H1 (cell line): Measurements from ENCODE around the gene DENND1A. TPM values are rescaled to one million over a fixed set of nuclear protein-coding genes. Genes with fewer than 3 reads are reported as not detected.

ENCODE experiments used
- CTCF ChIA-PET: fragments of 300-600 bp; sonication (Branson Sonifier 250); formaldehyde crosslinking; loops from one replicate; lab custom pipeline; 2021; ENCODE audit not compliant: partially characterized antibody; lab: Charles Lee
- POLR2A ChIA-PET: fragments of 300-600 bp; sonication (Branson Sonifier 250); formaldehyde crosslinking; loops from one replicate; lab custom pipeline; 2021; ENCODE audit warnings: inconsistent platforms; ENCODE audit not compliant: partially characterized antibody; lab: Charles Lee
- DNase-seq, 2 experiments: peaks; one replicate each; pipeline versions ENCODE4 v3.0.0 to v3.0.0-alpha.2; 2010 to 2022; ENCODE audit warnings: low spot score in 2 of 2, low read depth in 1 of 2, mixed read lengths in 1 of 2
- FAIRE-seq: peaks from 2 replicates; lab custom pipeline; 2011; peaks lifted over from hg19 to GRCh38; lab: Jason Lieb, UNC
- H2AFZ ChIP-seq: 2 replicates; pipeline ENCODE4 v1.8.1; 2012; ENCODE audit warnings: low read length, inconsistent platforms
- H2AK5ac ChIP-seq: 2 replicates; pipeline ENCODE4 v1.6.1; 2013; ENCODE audit warnings: low read depth, low read length
- H2BK120ac ChIP-seq: replicated peaks from 2 replicates; pipeline ENCODE3; 2013; ENCODE audit warnings: low read depth, low read length, inconsistent platforms
- H2BK12ac ChIP-seq: 2 replicates; pipeline ENCODE4 v1.6.1; 2013; ENCODE audit warnings: low read depth, low read length
- H2BK15ac ChIP-seq: 2 replicates; pipeline ENCODE4 v1.6.1; 2013; ENCODE audit warnings: low read length
- H2BK20ac ChIP-seq: 2 replicates; pipeline ENCODE4 v1.6.1; 2013; ENCODE audit warnings: low read length
- H2BK5ac ChIP-seq: 2 replicates; pipeline ENCODE4 v1.6.1; 2013; ENCODE audit warnings: low read depth, low read length
- H3K14ac ChIP-seq: 2 replicates; pipeline ENCODE4 v1.6.1; 2013; ENCODE audit warnings: inconsistent platforms; ENCODE audit not compliant: insufficient read length
- H3K18ac ChIP-seq: 2 replicates; pipeline ENCODE4 v1.6.1; 2013; ENCODE audit warnings: low read length; ENCODE audit errors: extremely low read depth
- H3K23ac ChIP-seq: 2 replicates; pipeline ENCODE4 v1.6.1; 2013; ENCODE audit warnings: inconsistent platforms; ENCODE audit not compliant: insufficient read length
- H3K23me2 ChIP-seq: 2 replicates; pipeline ENCODE4 v1.6.1; 2013; ENCODE audit warnings: low read depth, low read length
- H3K27ac ChIP-seq: 2 replicates; pipeline ENCODE4 v1.6.1; 2011; ENCODE audit warnings: low read depth, low read length, inconsistent platforms
- H3K27me3 ChIP-seq, 4 experiments: replicated peaks in 1 of 4; 1 replicate in 1 of 4; 2 replicates in 3 of 4; pipeline versions ENCODE4 v1.6.1 to v1.8.1; 2011 to 2013; ENCODE audit warnings: low read length in 3 of 4, mild to moderate bottlenecking in 3 of 4, inconsistent platforms in 2 of 4, mixed read lengths in 2 of 4, moderate library complexity in 1 of 4; ENCODE audit not compliant: control insufficient read depth in 3 of 4, insufficient read depth in 3 of 4; ENCODE audit errors: extremely low read depth in 1 of 4
- H3K36me3 ChIP-seq, 4 experiments: 2 replicates each; pipeline versions ENCODE4 v1.6.1 to v1.8.1; 2011 to 2013; ENCODE audit warnings: mild to moderate bottlenecking in 4 of 4, low read length in 3 of 4, moderate library complexity in 2 of 4, control low read depth in 1 of 4, inconsistent platforms in 1 of 4; ENCODE audit not compliant: insufficient read depth in 4 of 4, control insufficient read depth in 2 of 4
- H3K4ac ChIP-seq: replicated peaks from 2 replicates; pipeline ENCODE3; 2013; ENCODE audit warnings: low read length, low read depth, mixed read lengths, inconsistent platforms; ENCODE audit not compliant: insufficient read length
- H3K4me1 ChIP-seq, 4 experiments: replicated peaks in 1 of 4; 1 replicate in 1 of 4; 2 replicates in 3 of 4; pipeline versions ENCODE4 v1.6.1 to v1.8.1; 2011 to 2013; ENCODE audit warnings: low read length in 3 of 4, inconsistent platforms in 2 of 4, mixed read lengths in 1 of 4; ENCODE audit not compliant: insufficient read depth in 4 of 4, control insufficient read depth in 3 of 4
- H3K4me2 ChIP-seq, 2 experiments: 2 replicates each; pipeline versions ENCODE4 v1.6.1 to v1.8.1; 2011 to 2013; ENCODE audit warnings: low read depth in 2 of 2, low read length in 2 of 2, control low read depth in 1 of 2, inconsistent platforms in 1 of 2, mild to moderate bottlenecking in 1 of 2; ENCODE audit not compliant: insufficient read depth in 1 of 2
- H3K4me3 ChIP-seq, 4 experiments: fragments of 200-600, 300-600 bp in 1 of 4; sonication (generic), shearing (Covaris generic), sonication (Bioruptor Twin) in 1 of 4; 2 replicates each; pipeline versions ENCODE4 v1.5.1 to v1.8.1; 2011 to 2016; ENCODE audit warnings: low read length in 4 of 4, low read depth in 3 of 4, control low read depth in 2 of 4, inconsistent platforms in 2 of 4, mild to moderate bottlenecking in 2 of 4, mixed read lengths in 1 of 4, moderate library complexity in 1 of 4; ENCODE audit not compliant: insufficient read depth in 2 of 4; ENCODE audit errors: extremely low read depth in 1 of 4
- H3K56ac ChIP-seq: replicated peaks from 2 replicates; pipeline ENCODE3; 2013; ENCODE audit warnings: low read depth, mild to moderate bottlenecking, mixed read lengths, low read length, inconsistent platforms; ENCODE audit not compliant: insufficient read length
- H3K79me1 ChIP-seq: 2 replicates; pipeline ENCODE4 v1.6.1; 2013; ENCODE audit warnings: low read depth, low read length, control low read depth
- H3K79me2 ChIP-seq, 2 experiments: 2 replicates each; pipeline versions ENCODE4 v1.6.1 to v1.8.1; 2012 to 2013; ENCODE audit warnings: low read length in 2 of 2, mild to moderate bottlenecking in 2 of 2, inconsistent platforms in 1 of 2; ENCODE audit not compliant: insufficient read depth in 2 of 2, control insufficient read depth in 1 of 2
- H3K9ac ChIP-seq, 4 experiments: replicated peaks in 1 of 4; 1 replicate in 1 of 4; 2 replicates in 3 of 4; pipeline versions ENCODE4 v1.6.1 to v1.8.1; 2011 to 2013; ENCODE audit warnings: low read depth in 3 of 4, low read length in 3 of 4, control low read depth in 2 of 4, mild to moderate bottlenecking in 2 of 4, moderate library complexity in 2 of 4, inconsistent platforms in 1 of 4; ENCODE audit errors: extremely low read depth in 1 of 4
- H3K9me3 ChIP-seq, 2 experiments: 2 replicates each; pipeline versions ENCODE4 v1.6.1 to v1.8.1; 2012 to 2013; ENCODE audit warnings: mild to moderate bottlenecking in 2 of 2, moderate library complexity in 2 of 2, control low read depth in 1 of 2, inconsistent platforms in 1 of 2, low read depth in 1 of 2, low read length in 1 of 2, mixed read lengths in 1 of 2; ENCODE audit not compliant: insufficient read depth in 2 of 2
- H4K20me1 ChIP-seq, 2 experiments: replicated peaks in 1 of 2; 2 replicates each; pipeline versions ENCODE3 to v1.8.1; 2011 to 2013; ENCODE audit warnings: inconsistent platforms in 2 of 2, low read length in 2 of 2, mild to moderate bottlenecking in 1 of 2; ENCODE audit not compliant: insufficient read depth in 2 of 2, control insufficient read depth in 1 of 2
- H4K5ac ChIP-seq: 2 replicates; pipeline ENCODE4 v1.6.1; 2013; ENCODE audit warnings: low read length, low read depth, mixed read lengths, inconsistent platforms; ENCODE audit not compliant: insufficient read length
- H4K8ac ChIP-seq: 2 replicates; pipeline ENCODE4 v1.8.0; 2013; ENCODE audit warnings: mild to moderate bottlenecking, moderate library complexity, low read length, inconsistent platforms; ENCODE audit not compliant: insufficient read depth; ENCODE audit errors: extremely low read depth
- H4K91ac ChIP-seq: replicated peaks from 2 replicates; pipeline ENCODE3; 2013; ENCODE audit warnings: low read length, mixed read lengths, inconsistent platforms; ENCODE audit not compliant: insufficient read length
- ATF3 ChIP-seq: IDR thresholded peaks from 2 replicates; pipeline ENCODE4 v1.6.1; 2011; ENCODE audit warnings: low read depth, mild to moderate bottlenecking, low read length; ENCODE audit not compliant: insufficient read depth
- BCL11A ChIP-seq, 2 experiments: IDR thresholded peaks; one replicate each; pipeline ENCODE4 v1.6.1; 2011; ENCODE audit warnings: low read depth in 2 of 2, low read length in 2 of 2, mild to moderate bottlenecking in 2 of 2
- JUN ChIP-seq: IDR thresholded peaks from 2 replicates; pipeline ENCODE4 v1.6.1; 2011; ENCODE audit warnings: low read depth, mild to moderate bottlenecking, improper control_type of control experiment, low read length
- KDM4A ChIP-seq: IDR thresholded peaks from one replicate; pipeline ENCODE4 v1.7.1; 2012; ENCODE audit warnings: low read depth, mild to moderate bottlenecking, moderate library complexity, low read length, inconsistent platforms; ENCODE audit not compliant: severe bottlenecking
- NANOG ChIP-seq: IDR thresholded peaks from 2 replicates; pipeline ENCODE4 v1.6.1; 2011; ENCODE audit warnings: low read length, low read depth, mild to moderate bottlenecking, inconsistent platforms; ENCODE audit not compliant: insufficient read depth, poor library complexity, severe bottlenecking
- POU5F1 ChIP-seq: IDR thresholded peaks from 2 replicates; pipeline ENCODE4 v1.6.1; 2011; ENCODE audit warnings: low read depth, mild to moderate bottlenecking, low read length, moderate library complexity
- RFX5 ChIP-seq: IDR thresholded peaks from 2 replicates; pipeline ENCODE4 v1.6.1; 2011; ENCODE audit warnings: low read depth, low read length, improper control_type of control experiment, borderline replicate concordance
- RNF2 ChIP-seq: fragments of 200-900, 300-1000 bp; sonication (generic); IDR thresholded peaks from 2 replicates; pipeline ENCODE4 v1.7.1; 2016; ENCODE audit warnings: borderline replicate concordance, low read depth, mild to moderate bottlenecking, antibody characterized with exemption, low read length; ENCODE audit not compliant: poor library complexity, severe bottlenecking; ENCODE audit errors: missing control alignments
- SAP30 ChIP-seq: fragments of 300-600 bp; sonication (generic); IDR thresholded peaks from 2 replicates; pipeline ENCODE4 v1.7.1; 2012; ENCODE audit warnings: low read length, moderate library complexity, mild to moderate bottlenecking, inconsistent platforms; ENCODE audit not compliant: insufficient read depth, insufficient replicate concordance
- SIX5 ChIP-seq: IDR thresholded peaks from 2 replicates; pipeline ENCODE4 v1.6.1; 2011; ENCODE audit warnings: mild to moderate bottlenecking, low read depth, low read length
- TAF1 ChIP-seq: IDR thresholded peaks from 2 replicates; pipeline ENCODE4 v1.6.1; 2011; ENCODE audit warnings: mild to moderate bottlenecking, low read depth, low read length
- WGBS, 2 experiments: shearing (Covaris generic) in 1 of 2; methylation state at CpG; one replicate each; pipeline versions ENCODE4 v1.1.6 to v1.1.7; 2013 to 2015; ENCODE audit warnings: low lambda C conversion rate in 2 of 2, mixed read lengths in 2 of 2, inconsistent platforms in 1 of 2, low coverage in 1 of 2, missing lambda C conversion rate in 1 of 2; ENCODE audit not compliant: insufficient replicate concordance in 2 of 2, insufficient coverage in 1 of 2, insufficient read length in 1 of 2; ENCODE audit errors: extremely low coverage in 1 of 2, missing lambda C conversion rate in 1 of 2; 5-methylcytosine and 5-hydroxymethylcytosine counted together
- polyA plus RNA-seq, 7 experiments: library from polyadenylated mRNA; depleted of rRNA in 3 of 7; stranded (reverse) in 5 of 7; unstranded in 2 of 7; fragments of >200 nt in 5 of 7; fragments of 200-250 nt in 2 of 7; gene quantifications; 1 replicate in 5 of 7; 2 replicates in 1 of 7; 4 replicates in 1 of 7; pipeline versions ENCODE4 v1.2.1 to v1.2.3, GENCODE V29; 2011 to 2013; ENCODE audit warnings: missing spikeins in 2 of 7, mixed read lengths in 2 of 7
- total RNA-seq: library from RNA; stranded (reverse); fragmentation: NEBNext Ultra II Directional; extraction: Animal tissue kit (Norgen Biotek cat#: 25700); gene quantifications from 2 replicates; pipeline ENCODE4 v1.2.1, GENCODE V29; 2021

Gene DENND1A
- total and polyA plus RNA-seq, 2 of the 8 experiments (the other 6 are each of a cell fraction or from before 2014, with no cell fraction given): 24.1 to 26.4 TPM

GRCh38 chr9:123686131-123686828 lies 243.6 kb downstream of the DENND1A start:
- Histone ChIP-seq H3K4me1 (peaks cover 0 to 3% (median 0%) of the 10 kb centered on the region in 4 experiments; a peak in 2 of 7 replicates), H3K23ac (no peak overlapping the region), H3K23me2 (no peaks in the 10 kb centered on the region), H3K27ac (no peak overlapping the region), H4K20me1 (no peaks in the 10 kb centered on the region), H4K91ac (no peak overlapping the region), H3K9ac (no peak overlapping the region), H3K27me3 (no peaks in the 10 kb centered on the region), H2AK5ac (no peak overlapping the region), H3K4me2 (no peak overlapping the region), H2BK15ac (no peak overlapping the region), H3K9me3 (no peaks in the 10 kb centered on the region), H2BK120ac (no peak overlapping the region), H3K36me3 (no peaks in the 10 kb centered on the region), H2BK12ac (no peak overlapping the region), H3K79me1 (no peaks in the 10 kb centered on the region; the same call in 1 of the 2 replicates), H3K4ac (no peak overlapping the region), H3K14ac (no peak overlapping the region), H3K18ac (no peak overlapping the region), H4K8ac (no peak overlapping the region), H3K56ac (no peak overlapping the region), H4K5ac (no peak overlapping the region), H3K4me3 (no peak overlapping the region), H3K79me2 (no peaks in the 10 kb centered on the region), H2BK20ac (no peak overlapping the region), H2BK5ac (no peak overlapping the region), H2AFZ (no peak overlapping the region)
- 95% methylated on average over 5 of the region's 5 CpGs; no CpG with 5 or more reads in 1 of the 2 experiments for WGBS, 2 experiments
- CTCF ChIA-PET: interaction anchor here (0.6 kb wide), 2 partner anchors 388 to 1038 kb away, joined by 3 read pairs; no protein-coding TSS in a partner anchor
- DNase-seq (no peak), FAIRE-seq (no peak)
- POLR2A ChIA-PET: no interaction called here
- TF ChIP-seq JUN: no peak
- no peak for TF ChIP-seq TAF1
- TF ChIP-seq BCL11A (IDR thresholded peaks at IDR 0.05; ENCODE audit: low read depth in 2 of 2, low read length in 2 of 2): no peak
- no peak for TF ChIP-seq RFX5
- TF ChIP-seq SIX5: no peak
- no peak for TF ChIP-seq POU5F1
- TF ChIP-seq ATF3: no peak
- no peak for TF ChIP-seq KDM4A
- no peak for TF ChIP-seq RNF2
- TF ChIP-seq NANOG: no peak
- no peak for TF ChIP-seq SAP30
